ENCODE measurements around the gene DCAF11. TPM values are rescaled to one million over a fixed set of nuclear protein-coding genes. Genes with fewer than 3 reads are reported as not detected.

DCAF11 gene
- total RNA-seq, 2 experiments from 2014 or later: 74.8 to 75.3 TPM

- ATAC-seq (ENCODE audit: poor library complexity): no peak
- Histone ChIP-seq H3K4me3 (ENCODE audit: low read length) (no peak overlapping the region), H3K27me3 (ENCODE audit: control insufficient read depth in 1 of 2, insufficient read depth in 2 of 2, low read length in 2 of 2) (no peaks in the 10 kb centered on the region), H3K27ac (ENCODE audit: low read depth in 1 of 2, low read length in 2 of 2) (no peak overlapping the region), H3K4me1 (ENCODE audit: insufficient read depth, low read length) (peaks cover 18% of the 10 kb centered on the region), H3K36me3 (ENCODE audit: insufficient read depth, low read length) (no peaks in the 10 kb centered on the region), H3K9me3 (ENCODE audit: control insufficient read depth in 1 of 2, insufficient read depth in 1 of 2, low read length in 2 of 2) (no peaks in the 10 kb centered on the region)
- peaks cover 17% of the 10 kb centered on the region for H3K4me1 Mint-ChIP-seq (ENCODE audit: low read depth)
- ChIA-PET CTCF (no interaction called here), POLR2A (interaction anchor here (1.1 kb wide), 1 partner anchor 29 kb away, joined by 3 read pairs; the partner anchor contains the start of gene DCAF11)
- no peaks in the 10 kb centered on the region for H3K9me3 Mint-ChIP-seq
- intact Hi-C loops (cut with DNase I, micrococcal nuclease): no loop called here
- no peaks in the 10 kb centered on the region for H3K36me3 Mint-ChIP-seq (ENCODE audit: low read depth)
- H3K4me3 Mint-ChIP-seq: peak overlapping the region; percentile 0
- DNase-seq: no peak
- H3K27me3 Mint-ChIP-seq: no peaks in the 10 kb centered on the region
- H3K27ac Mint-ChIP-seq: no peak overlapping the region
- TF ChIP-seq CTCF (IDR thresholded peaks at IDR 0.05): no peak
Observed at GRCh38 chr14:24085215-24085614, 29.4 kb upstream of the DCAF11 start.

DNA sequence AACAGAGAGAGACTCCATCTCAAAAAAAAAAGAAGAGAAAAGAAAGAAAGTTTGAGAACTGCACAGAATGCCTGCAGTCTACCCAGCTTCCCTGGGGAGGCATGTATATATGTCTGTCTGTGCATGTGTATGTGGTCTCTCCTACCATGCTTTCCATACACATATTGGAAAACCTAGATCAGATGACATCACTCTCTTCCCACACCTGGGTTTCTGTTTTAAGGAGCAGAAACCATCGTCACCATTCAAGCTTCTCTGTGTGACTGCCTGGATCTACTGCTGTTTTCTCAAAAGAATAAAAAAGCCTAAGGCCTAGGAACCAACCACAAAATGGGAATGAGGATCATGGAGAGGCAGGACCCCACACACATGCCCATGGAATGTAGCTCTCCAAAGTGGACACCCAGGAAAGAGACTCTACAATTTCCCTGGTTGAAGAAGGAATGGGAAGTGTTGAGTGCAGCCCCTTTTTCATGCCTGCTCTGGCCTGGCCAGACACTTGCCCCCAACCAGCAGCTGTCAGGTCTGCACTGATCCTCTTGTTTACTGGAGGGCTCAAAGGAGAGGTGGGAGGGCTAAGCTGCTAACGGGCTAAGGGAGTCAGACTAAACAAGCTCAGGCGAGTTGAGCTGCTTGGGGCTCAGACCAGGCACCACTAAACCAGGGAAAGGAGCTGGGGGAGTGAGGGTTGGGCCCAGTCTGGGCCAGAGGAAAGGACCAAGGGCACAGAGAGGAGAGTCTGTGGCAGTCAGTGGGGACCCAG is 28.2 kb upstream of the DCAF11 start:
- intact Hi-C loops (cut with DNase I, micrococcal nuclease): no loop called here
- no peak for DNase-seq
- Histone ChIP-seq H3K4me1 (ENCODE audit: insufficient read depth, low read length) (peaks cover 14% of the 10 kb centered on the region), H3K36me3 (ENCODE audit: insufficient read depth, low read length) (no peaks in the 10 kb centered on the region), H3K4me3 (ENCODE audit: low read length) (no peak overlapping the region), H3K9me3 (ENCODE audit: control insufficient read depth in 1 of 2, insufficient read depth in 1 of 2, low read length in 2 of 2) (no peaks in the 10 kb centered on the region), H3K27me3 (ENCODE audit: control insufficient read depth in 1 of 2, insufficient read depth in 2 of 2, low read length in 2 of 2) (no peaks in the 10 kb centered on the region), H3K27ac (ENCODE audit: low read depth in 1 of 2, low read length in 2 of 2) (no peak overlapping the region)
- POLR2A ChIA-PET: interaction anchor here (0.8 kb wide), 1 partner anchor 8 kb away, joined by 3 read pairs; no protein-coding TSS in a partner anchor
- peaks cover 14% of the 10 kb centered on the region for H3K4me1 Mint-ChIP-seq (ENCODE audit: low read depth)
- CTCF ChIA-PET: no interaction called here
- ATAC-seq (ENCODE audit: poor library complexity): no peak
- H3K27ac Mint-ChIP-seq: no peak overlapping the region
- TF ChIP-seq CTCF (IDR thresholded peaks at IDR 0.05): no peak
- no peaks in the 10 kb centered on the region for H3K27me3 Mint-ChIP-seq
- no peak overlapping the region for H3K4me3 Mint-ChIP-seq
- no peaks in the 10 kb centered on the region for H3K9me3 Mint-ChIP-seq
- H3K36me3 Mint-ChIP-seq (ENCODE audit: low read depth): no peaks in the 10 kb centered on the region

DNA sequence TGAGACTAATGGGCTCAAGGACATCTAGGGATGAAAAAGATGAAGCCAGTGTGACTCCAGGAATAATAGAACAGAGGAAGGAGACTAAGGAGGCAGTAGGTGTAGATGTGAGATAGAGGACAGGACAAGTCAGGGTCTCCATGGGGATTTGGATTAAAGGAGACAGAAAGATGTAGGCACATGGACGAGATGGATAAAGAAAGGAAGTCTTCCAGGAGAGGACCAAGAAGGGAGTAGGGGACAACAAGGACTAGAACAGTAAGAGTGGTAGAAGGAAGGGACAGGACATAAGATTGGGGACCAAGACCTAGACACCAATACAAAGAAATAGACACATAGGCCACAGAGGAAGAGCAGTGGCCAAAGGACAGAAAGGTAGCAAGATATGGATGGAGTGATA is 27.6 kb upstream of the DCAF11 start:
- Mint-ChIP-seq H3K9me3 (no peaks in the 10 kb centered on the region), H3K27me3 (no peaks in the 10 kb centered on the region), H3K4me1 (ENCODE audit: low read depth) (peaks cover 10% of the 10 kb centered on the region), H3K27ac (no peak overlapping the region), H3K36me3 (ENCODE audit: low read depth) (no peaks in the 10 kb centered on the region), H3K4me3 (no peak overlapping the region)
- Histone ChIP-seq H3K27me3 (ENCODE audit: control insufficient read depth in 1 of 2, insufficient read depth in 2 of 2, low read length in 2 of 2) (no peaks in the 10 kb centered on the region), H3K9me3 (ENCODE audit: control insufficient read depth in 1 of 2, insufficient read depth in 1 of 2, low read length in 2 of 2) (no peaks in the 10 kb centered on the region), H3K27ac (ENCODE audit: low read depth in 1 of 2, low read length in 2 of 2) (no peak overlapping the region), H3K36me3 (ENCODE audit: insufficient read depth, low read length) (no peaks in the 10 kb centered on the region), H3K4me1 (ENCODE audit: insufficient read depth, low read length) (peaks cover 8% of the 10 kb centered on the region), H3K4me3 (ENCODE audit: low read length) (no peak overlapping the region)
- POLR2A ChIA-PET: interaction anchor here (0.8 kb wide), 1 partner anchor 9 kb away, joined by 3 read pairs; no protein-coding TSS in a partner anchor
- CTCF ChIA-PET: no interaction called here
- intact Hi-C loops (cut with DNase I, micrococcal nuclease): no loop called here
- TF ChIP-seq CTCF (IDR thresholded peaks at IDR 0.05): no peak
- ATAC-seq (ENCODE audit: poor library complexity): no peak
- DNase-seq: no peak
